Heart left ventricle (tissue), 13 donors: ENCODE data around the gene TMIGD3.

Source experiments
- CTCF ChIP-seq, 12 donors: fragments of 200-600 bp; sonication (generic) in 4 of 12; IDR thresholded peaks; one replicate each; pipeline versions ENCODE4 v1.5.0 to v1.8.0; 2018 to 2022; ENCODE audit warnings: antibody characterized with exemption in 12 of 12, mild to moderate bottlenecking in 5 of 12
- POLR2A ChIP-seq, 2 donors: fragments of 450-650 bp; IDR thresholded peaks; one replicate each; pipeline ENCODE4 v1.6.1; 2017; ENCODE audit warnings: antibody characterized with exemption in 2 of 2, mild to moderate bottlenecking in 2 of 2, moderate library complexity in 2 of 2
- donor health status: ischemic (EF 13 %, LVEDD 7.1; RV severe dilation, severe dysfunction).
- donor health status: DM: no; HTN: yes; CAD: no.
- donor health status: DM: no; HTN: no; CAD: no.
- donor health status: ischemic (EF 25% LVEDD 6.9; RV normal size, moderate dysfunction).
- donor health status: ischemic (EF 25% LVEDD 5.7; RV mildly dilated, moderate dysfunction).
- donor health status: ischemic (EF 35%, LVEDD 5.7; RV mildly dilated, moderate dysfunction).
- donor health status: nonischemic (EF 11% LVEDD 7.7; RV severe dilation, severe dysfunction).
- donor health status: DM: yes; HTN: yes; CAD: no.
- donor health status: PGD.
- donor health status: ischemic (EF 29% LVEDD 5.4; RV normal size, mild dysfunction).
- donor health status: nonischemic (EF 23%, LVEDD 6.1; RV moderate dilation, normal function).

GRCh38 chr1:111461765-111462164 lies 41.7 kb downstream of the TMIGD3 start:
- TF ChIP-seq POLR2A (IDR thresholded peaks at IDR 0.05) (no peak), CTCF (IDR thresholded peaks at IDR 0.05) (no peak)
